K562 (cell line): Measurements from ENCODE around the gene PRDX1. TPM values are rescaled to one million over a fixed set of nuclear protein-coding genes. Genes with fewer than 3 reads are reported as not detected.

Experiments used
- ARNT ChIP-seq, 2 experiments: fragments of 450-650 bp; IDR thresholded peaks; 2 replicates each; pipeline ENCODE4 v1.6.1; 2016; ENCODE audit warnings: mild to moderate bottlenecking in 1 of 2
- CXXC5 ChIP-seq: fragments of 250-450 bp; sonication (Bioruptor Pico); IDR thresholded peaks from 2 replicates; pipeline ENCODE4 v1.8.0; 2022; ENCODE audit warnings: inconsistent platforms, mild to moderate bottlenecking, moderate library complexity
- DACH1 ChIP-seq: fragments of 450-650 bp; IDR thresholded peaks from 2 replicates; pipeline ENCODE4 v1.6.1; 2018; ENCODE audit not compliant: partially characterized antibody
- ETV1 ChIP-seq: fragments of 450-650 bp; conservative IDR thresholded peaks from 2 replicates; pipeline ENCODE4 v1.6.1; 2016; ENCODE audit warnings: missing genetic modification characterization, control low read depth, low read depth, missing compliant biosample characterization
- GTF2A2 ChIP-seq: IDR thresholded peaks from 2 replicates; pipeline ENCODE4 v1.6.1; 2016; ENCODE audit warnings: mild to moderate bottlenecking, missing genetic modification characterization, missing compliant biosample characterization
- LARP7 ChIP-seq: fragments of 450-650 bp; IDR thresholded peaks from 2 replicates; pipeline ENCODE4 v1.6.1; 2016
- MAFF ChIP-seq: IDR thresholded peaks from 2 replicates; pipeline ENCODE4 v1.6.1; 2012; ENCODE audit warnings: low read length, improper control_type of control experiment
- MGA ChIP-seq: fragments of 450-650 bp; IDR thresholded peaks from 2 replicates; pipeline ENCODE4 v1.6.1; 2016; ENCODE audit warnings: mild to moderate bottlenecking, moderate library complexity
- NR1H2 ChIP-seq: sonication (generic); formaldehyde crosslinking; IDR thresholded peaks from 2 replicates; pipeline ENCODE4 v1.4.0; 2020; ENCODE audit warnings: mild to moderate bottlenecking, missing genetic modification reagents
- NR3C1 ChIP-seq: sonication (generic); formaldehyde crosslinking; IDR thresholded peaks from 2 replicates; pipeline ENCODE4 v1.8.1; 2022; ENCODE audit warnings: missing genetic modification reagents
- POLR2G ChIP-seq: fragments of 200-400 bp; formaldehyde crosslinking; IDR thresholded peaks from 2 replicates; pipeline ENCODE4 v1.6.1; 2017; ENCODE audit warnings: low read depth, mild to moderate bottlenecking, antibody characterized with exemption, low read length, moderate library complexity
- RBM14 ChIP-seq: fragments of 200-400 bp; formaldehyde crosslinking; IDR thresholded peaks from 2 replicates; pipeline ENCODE4 v1.6.1; 2018; ENCODE audit warnings: low read depth, mild to moderate bottlenecking, low read length, moderate library complexity, borderline replicate concordance; ENCODE audit not compliant: insufficient read depth
- SRSF3 ChIP-seq: fragments of 200-400 bp; formaldehyde crosslinking; IDR thresholded peaks from 2 replicates; pipeline ENCODE4 v1.6.1; 2016; ENCODE audit warnings: mild to moderate bottlenecking, low read length, moderate library complexity; ENCODE audit not compliant: insufficient read depth
- TAF7 ChIP-seq: fragments of 450-650 bp; IDR thresholded peaks from 2 replicates; pipeline ENCODE4 v1.6.1; 2016; ENCODE audit warnings: missing genetic modification characterization, missing compliant biosample characterization
- USF2 ChIP-seq: sonication (generic); formaldehyde crosslinking; IDR thresholded peaks from 2 replicates; pipeline ENCODE4 v1.5.0; 2020; ENCODE audit warnings: missing genetic modification reagents
- ZNF274 ChIP-seq: IDR thresholded peaks from 2 replicates; pipeline ENCODE4 v1.6.1; 2011; ENCODE audit warnings: low read depth, mild to moderate bottlenecking, low read length, moderate library complexity, borderline replicate concordance
- ZZZ3 ChIP-seq: fragments of 450-650 bp; IDR thresholded peaks from 2 replicates; pipeline ENCODE4 v1.6.1; 2016; ENCODE audit warnings: antibody characterized with exemption, mild to moderate bottlenecking, moderate library complexity
- polyA plus RNA-seq, 8 experiments: library from polyadenylated mRNA; depleted of rRNA in 4 of 8; stranded (reverse) in 5 of 8; unstranded in 3 of 8; fragments of >200 nt; fragmentation: Nextera tagmentation in 2 of 8; fragmentation: Illumina TruSeq in 1 of 8; extraction: Ambion mirVana in 2 of 8; extraction: Trizol in 1 of 8; gene quantifications; 2 replicates each; pipeline versions ENCODE4 v1.2.1 to v1.2.3, GENCODE V29; 2011 to 2014; ENCODE audit warnings: inconsistent platforms in 1 of 8, missing spikeins in 1 of 8
- total RNA-seq, 7 experiments: library from RNA; depleted of rRNA in 6 of 7; stranded (reverse); fragments of >200 nt in 6 of 7; fragmentation: Illumina TruSeq in 2 of 7; extraction: Trizol in 2 of 7; gene quantifications; 2 replicates each; pipeline versions ENCODE4 v1.2.1 to v1.2.3, GENCODE V29; 2011 to 2021; ENCODE audit warnings: low replicate concordance in 1 of 7

Gene PRDX1
- total and polyA plus RNA-seq, 9 of the 15 experiments (the other 6 are each of a cell fraction or from before 2014, with no cell fraction given) = 748 to 2,388 (median 1,045) TPM

- TF ChIP-seq MGA (peak; percentile 97), DACH1 (no peak), MAFF (no peak), NR1H2 (CRISPR knock-in tag) (no peak), ZZZ3 (no peak), POLR2G (peak; percentile 85), CXXC5 (CRISPR knock-in tag) (peak; percentile 63), ETV1 (tag) (no peak), NR3C1 (CRISPR knock-in tag) (no peak), SRSF3 (no peak), RBM14 (no peak), USF2 (CRISPR knock-in tag) (peak; percentile 82), ARNT (IDR thresholded peaks at IDR 0.05) (peak; percentile 48 to 63; a peak in 2 of 4 replicates), ZNF274 (no peak), LARP7 (no peak), TAF7 (no peak), GTF2A2 (no peak)
These were observed 30.8 kb downstream of the PRDX1 start, which contains the start of gene TESK2 (continued) for GRCh38 chr1:45490626-45491486.
